GM10248 (cell line): Measurements from ENCODE around the gene FAM222A.

ENCODE experiments used
- CTCF ChIA-PET: fragments of 300-600 bp; sonication (Branson Sonifier 250); formaldehyde crosslinking; extraction: SDS; loops from one replicate; lab custom pipeline; 2021; ENCODE audit warnings: antibody characterized with exemption; lab: Yijun Ruan, JAX
- POLR2A ChIA-PET: fragments of 350-650 bp; sonication (Branson Sonifier 250); formaldehyde crosslinking; extraction: SDS; loops from one replicate; lab custom pipeline; 2020; ENCODE audit warnings: antibody characterized with exemption; lab: Yijun Ruan, JAX
- DNase-seq: peaks from one replicate; pipeline ENCODE4 v3.0.0; 2012; ENCODE audit errors: extremely low spot score
- CTCF ChIP-seq: IDR thresholded peaks from 2 replicates; pipeline ENCODE4 v1.5.1; 2012; ENCODE audit warnings: mild to moderate bottlenecking, low read depth; ENCODE audit errors: extremely low read depth, missing control alignments, control extremely low read depth

Gene FAM222A

GRCh38 chr12:109708939-109709338, 4.7 kb upstream of the FAM222A start:
- no peak for TF ChIP-seq CTCF
- CTCF ChIA-PET = no interaction called here
- DNase-seq = no peak
- POLR2A ChIA-PET = no interaction called here

- TF ChIP-seq CTCF = no peak
- DNase-seq = no peak
- ChIA-PET POLR2A (no interaction called here), CTCF (no interaction called here)
Measured at GRCh38 chr12:109709401-109709991, 4.1 kb upstream of the FAM222A start.

- CTCF ChIA-PET = no interaction called here
- POLR2A ChIA-PET = no interaction called here
- TF ChIP-seq CTCF = no peak
- DNase-seq = no peak
Measured at GRCh38 chr12:109710205-109710746, 3.3 kb upstream of the FAM222A start.

GRCh38 chr12:109710747-109711595, 2.7 kb upstream of the FAM222A start:
- no peak for DNase-seq
- POLR2A ChIA-PET = no interaction called here

GRCh38 chr12:109711596-109712461, 1.8 kb upstream of the FAM222A start:
- no peak for DNase-seq
- CTCF ChIA-PET = no interaction called here
- no peak for TF ChIP-seq CTCF
- POLR2A ChIA-PET = no interaction called here

More at GRCh38 chr12:109710747-109711595, 2.7 kb upstream of the FAM222A start:
- TF ChIP-seq CTCF = no peak
- CTCF ChIA-PET = no interaction called here

- CTCF ChIA-PET = no interaction called here
- peak; percentile 21 for TF ChIP-seq CTCF
- DNase-seq = peak; percentile 50
- POLR2A ChIA-PET = no interaction called here
Measured at GRCh38 chr12:109714141-109714912, 702 bp downstream of the FAM222A start.
